Keratinocyte (primary cell): ENCODE measurements around the gene PRKCE.

Experiments
- CTCF ChIP-seq, 3 experiments: IDR thresholded peaks in 1 of 3; conservative IDR thresholded peaks in 1 of 3; optimal IDR thresholded peaks in 1 of 3; 2 replicates in 2 of 3; 3 replicates in 1 of 3; pipeline versions ENCODE3 to v1.5.1; 2011; ENCODE audit warnings: low read length in 3 of 3, mild to moderate bottlenecking in 3 of 3, moderate library complexity in 2 of 3, control low read depth in 1 of 3, inconsistent platforms in 1 of 3; ENCODE audit not compliant: insufficient read depth in 2 of 3; ENCODE audit errors: extremely low read depth in 1 of 3
- EZH2 ChIP-seq: IDR thresholded peaks from one replicate; pipeline ENCODE4 v1.6.1; 2012; ENCODE audit warnings: inconsistent platforms, mild to moderate bottlenecking, low read length, moderate library complexity

- TF ChIP-seq CTCF (optimal IDR thresholded peaks at IDR 0.05 in 1 of 3, IDR thresholded peaks at IDR 0.05 in 1 of 3, conservative IDR thresholded peaks at IDR 0.05 in 1 of 3; ENCODE audit: extremely low read depth in 1 of 3, insufficient read depth in 2 of 3, low read length in 3 of 3): no peak
- TF ChIP-seq EZH2: no peak
These were observed 424.4 kb downstream of the PRKCE start for GRCh38 chr2:46075848-46076247.
